ENCODE results near the gene KLF18. TPM values are rescaled to one million over a fixed set of nuclear protein-coding genes. Genes with fewer than 3 reads are reported as not detected.

Gene KLF18
- total RNA-seq: not detected

GRCh38 chr1:44141531-44141930 is at the start of gene KLF18:
Gene KLF18, minus strand, starts transcription at chr1:44141631. Its CDS starts 0 bp downstream, at chr1:44141631.
- TF ChIP-seq POLR2A (IDR thresholded peaks at IDR 0.05) (no peak), CTCF (IDR thresholded peaks at IDR 0.05) (no peak)
- 82 to 94% methylated on average over 1 of the region's 1 CpG for WGBS, 2 donors
- DNase-seq (ENCODE audit: low spot score in 2 of 2): no peak
- H3K4me3 ChIP-seq (ENCODE audit: low read depth, poor library complexity, severe bottlenecking): no peak within 1 kb of the TSS
- intact Hi-C loops (cut with DNase I; ENCODE audit: low total_unique reads): no loop called here

- WGBS, 2 donors: 70 to 75% methylated on average over 1 of the region's 1 CpG
- no peak for DNase-seq (ENCODE audit: low spot score in 2 of 2)
- H3K4me3 ChIP-seq (ENCODE audit: low read depth, poor library complexity, severe bottlenecking): no peak overlapping the region
- TF ChIP-seq CTCF (IDR thresholded peaks at IDR 0.05) (no peak), POLR2A (IDR thresholded peaks at IDR 0.05) (no peak)
- intact Hi-C loops (cut with DNase I; ENCODE audit: low total_unique reads): no loop called here
Measured at GRCh38 chr1:44174630-44175029, 33.2 kb upstream of the KLF18 start.

GRCh38 chr1:44170281-44170823 is 28.9 kb upstream of the KLF18 start:
- 89 to 93% methylated on average over 3 of the region's 3 CpGs for WGBS, 2 donors
- H3K4me3 ChIP-seq (ENCODE audit: low read depth, poor library complexity, severe bottlenecking): no peak overlapping the region
- DNase-seq (ENCODE audit: low spot score in 2 of 2): no peak
- TF ChIP-seq POLR2A (IDR thresholded peaks at IDR 0.05): no peak
- TF ChIP-seq CTCF (IDR thresholded peaks at IDR 0.05): no peak
- intact Hi-C loops (cut with DNase I; ENCODE audit: low total_unique reads): no loop called here

GRCh38 chr1:44168520-44169098 is 27.2 kb upstream of the KLF18 start:
- no peak for TF ChIP-seq POLR2A (IDR thresholded peaks at IDR 0.05)
- no peak for TF ChIP-seq CTCF (IDR thresholded peaks at IDR 0.05)
- H3K4me3 ChIP-seq (ENCODE audit: low read depth, poor library complexity, severe bottlenecking): no peak overlapping the region
- 88 to 90% methylated on average over 5 of the region's 5 CpGs for WGBS, 2 donors
- no peak for DNase-seq (ENCODE audit: low spot score in 2 of 2)
- intact Hi-C loops (cut with DNase I; ENCODE audit: low total_unique reads): no loop called here

- TF ChIP-seq CTCF (IDR thresholded peaks at IDR 0.05) (no peak), POLR2A (IDR thresholded peaks at IDR 0.05) (no peak)
- DNase-seq (ENCODE audit: low spot score in 2 of 2): no peak
- no peak overlapping the region for H3K4me3 ChIP-seq (ENCODE audit: low read depth, poor library complexity, severe bottlenecking)
- intact Hi-C loops (cut with DNase I; ENCODE audit: low total_unique reads): no loop called here
Measured at GRCh38 chr1:44161546-44161945, 20.1 kb upstream of the KLF18 start.

GRCh38 chr1:44158871-44159270 is 17.4 kb upstream of the KLF18 start:
- intact Hi-C loops (cut with DNase I; ENCODE audit: low total_unique reads): no loop called here
- no peak overlapping the region for H3K4me3 ChIP-seq (ENCODE audit: low read depth, poor library complexity, severe bottlenecking)
- DNase-seq (ENCODE audit: low spot score in 2 of 2): no peak
- TF ChIP-seq CTCF (IDR thresholded peaks at IDR 0.05): no peak
- TF ChIP-seq POLR2A (IDR thresholded peaks at IDR 0.05): no peak
